Activated CD4-positive, CD25-positive, alpha-beta regulatory T cell treated with anti-CD3 and anti-CD28 coated beads, Interleukin-2, amount 50 U/mL, for 72 hours (primary cell): ENCODE results near the gene AFF3.

Experiments used
- DNase-seq: peaks from one replicate; pipeline ENCODE4 v3.0.0; 2021

Gene AFF3

DNA sequence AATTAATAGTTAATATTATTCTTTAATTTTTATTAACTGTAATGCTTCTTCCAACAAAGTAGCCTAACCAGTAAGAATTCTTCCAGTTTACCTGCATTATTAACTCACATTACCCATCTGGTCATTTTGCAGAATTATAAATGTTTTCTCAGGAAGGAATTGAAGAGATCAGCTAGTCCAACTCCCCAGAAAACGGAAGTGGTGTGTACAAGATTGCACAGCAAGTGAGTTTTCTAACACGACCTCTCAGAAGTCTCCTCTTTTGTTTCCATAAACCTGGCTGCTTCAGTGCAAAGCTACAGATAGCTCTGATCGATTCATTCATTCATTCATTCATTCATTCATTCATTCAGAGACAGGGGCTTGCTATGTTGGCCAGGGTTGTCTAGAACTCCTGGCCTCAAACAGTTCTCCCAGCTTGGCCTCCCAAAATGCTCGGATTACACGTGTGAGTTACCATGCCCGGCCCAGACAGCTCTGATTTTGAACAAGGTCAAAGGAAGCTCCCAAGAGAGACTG is 523.8 kb downstream of the AFF3 start:
- no peak for DNase-seq

DNA sequence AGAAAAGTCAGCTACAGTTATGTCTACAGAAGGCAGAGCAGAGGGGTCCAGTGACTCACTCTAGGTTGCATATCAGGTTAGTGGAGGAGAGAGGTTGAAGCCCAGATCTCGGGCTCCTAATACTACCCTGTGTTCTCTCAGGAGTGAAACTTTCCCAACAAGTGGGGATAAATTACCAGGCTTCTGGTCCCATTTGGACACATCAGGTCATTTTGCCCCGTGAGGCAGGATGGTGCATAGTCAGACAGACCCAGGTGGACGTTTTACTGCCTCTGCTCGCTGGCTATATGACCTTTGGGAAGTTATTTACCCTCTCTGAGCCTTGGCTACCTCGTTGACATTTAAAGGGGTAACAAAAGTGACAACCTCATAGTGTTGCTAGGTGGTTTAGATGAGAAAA is 524.6 kb downstream of the AFF3 start:
- no peak for DNase-seq

DNA sequence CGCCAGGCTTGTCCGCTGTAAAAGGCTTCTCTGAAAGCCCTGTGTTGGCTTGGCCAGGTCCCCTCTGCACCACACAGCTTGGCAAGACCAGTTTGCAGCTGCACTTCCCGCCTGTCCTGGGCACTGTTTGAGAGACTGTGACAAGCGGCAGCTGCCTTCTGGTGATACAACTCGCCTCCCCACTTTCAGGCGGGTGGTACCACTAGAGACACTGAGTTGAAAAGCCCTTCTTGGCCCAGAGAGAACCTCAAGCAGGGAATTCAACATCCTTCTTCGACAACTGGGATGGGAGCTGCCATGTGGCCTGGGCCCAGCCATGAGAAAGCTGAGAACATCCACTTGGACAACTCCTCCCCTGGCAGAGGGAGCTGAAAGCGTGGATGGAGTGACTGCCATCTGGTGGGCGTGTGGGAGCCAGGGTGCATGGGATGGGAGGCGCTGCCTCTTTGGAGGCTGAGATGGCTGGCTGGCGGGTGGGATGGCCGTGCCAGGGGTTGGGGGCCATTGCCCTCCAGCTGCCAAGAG is 527.1 kb downstream of the AFF3 start:
- DNase-seq: no peak

DNA sequence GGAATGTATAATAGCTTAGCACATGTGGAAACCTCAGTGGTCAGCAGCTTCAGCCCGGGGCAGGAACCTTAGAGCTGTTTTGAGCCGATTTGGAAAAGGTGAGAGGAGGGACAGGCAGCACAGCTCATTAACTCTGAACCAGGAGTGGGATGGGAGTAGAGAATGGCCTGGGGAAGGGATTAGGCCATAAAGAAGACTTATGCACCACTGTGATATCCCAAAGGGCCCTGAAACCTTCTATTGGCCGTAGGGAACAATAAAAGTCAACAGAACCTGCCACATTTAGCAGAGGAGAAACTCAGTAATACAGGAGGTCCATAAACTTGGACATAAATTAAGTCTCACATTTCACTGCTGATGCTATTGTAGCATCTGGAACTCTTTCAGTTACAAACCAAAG is 528.4 kb downstream of the AFF3 start:
- no peak for DNase-seq

DNA sequence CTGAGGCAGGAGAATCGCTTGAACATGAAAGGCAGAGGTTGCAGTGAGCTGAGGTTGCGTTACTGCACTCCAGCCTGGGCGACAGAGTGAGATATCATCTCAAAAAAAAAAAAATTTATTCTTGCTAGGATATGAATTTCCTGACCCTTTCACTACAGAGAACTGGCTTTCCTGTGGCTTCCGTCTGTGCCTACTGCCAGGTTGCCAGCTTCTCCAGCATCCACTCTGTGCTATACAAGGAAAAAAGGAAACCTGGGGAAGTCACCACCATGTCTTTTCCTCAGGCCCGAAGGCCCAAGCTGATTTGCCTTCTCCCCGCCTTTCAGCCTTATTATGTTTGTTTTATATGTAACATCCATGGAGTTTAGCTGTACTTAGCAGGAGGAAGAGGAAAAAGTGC is 530.6 kb downstream of the AFF3 start:
- DNase-seq: no peak

DNA sequence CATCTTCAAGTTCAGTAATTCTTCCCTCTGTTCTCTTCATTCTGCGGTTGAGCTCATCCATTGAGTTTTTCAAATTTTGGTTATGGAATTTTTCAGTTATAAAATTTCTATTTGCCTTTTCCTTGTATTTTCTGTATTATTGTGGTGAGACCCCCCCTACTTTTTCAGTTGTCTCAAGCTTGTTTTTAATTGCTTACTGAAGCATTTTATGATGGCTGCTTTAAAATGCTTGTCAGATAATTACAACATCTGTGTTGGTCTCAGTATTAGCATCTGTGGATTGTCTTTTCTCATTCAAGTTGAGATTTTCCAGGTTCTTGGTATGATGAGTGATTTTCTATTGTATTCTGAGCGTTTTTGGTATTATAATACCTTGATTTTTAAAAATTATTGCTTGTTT is 531.4 kb downstream of the AFF3 start:
- no peak for DNase-seq

DNA sequence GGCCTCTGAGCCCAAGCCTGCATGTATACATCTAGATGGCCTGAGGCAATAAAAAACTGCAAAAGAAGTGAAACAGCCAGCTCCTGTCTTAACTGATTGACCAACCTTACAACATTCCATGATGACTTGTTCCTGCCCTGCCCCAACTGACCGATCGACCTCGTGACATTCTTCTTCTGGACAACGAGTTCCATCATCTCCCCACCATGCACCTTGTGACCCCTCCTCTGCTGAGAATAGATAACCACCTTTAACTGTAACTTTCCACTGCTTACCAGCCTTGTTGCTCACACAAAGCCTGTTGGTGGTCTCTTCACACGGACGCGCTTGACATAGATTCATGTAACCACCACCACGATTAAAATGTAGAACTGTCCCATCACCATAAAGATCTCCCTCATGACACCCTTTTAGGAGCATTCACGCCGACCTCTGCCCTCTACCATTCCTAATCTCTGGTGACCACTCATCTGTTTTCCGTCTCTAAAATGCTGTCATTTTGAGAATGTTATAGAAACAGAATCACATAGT is 532.5 kb downstream of the AFF3 start:
- no peak for DNase-seq

DNA sequence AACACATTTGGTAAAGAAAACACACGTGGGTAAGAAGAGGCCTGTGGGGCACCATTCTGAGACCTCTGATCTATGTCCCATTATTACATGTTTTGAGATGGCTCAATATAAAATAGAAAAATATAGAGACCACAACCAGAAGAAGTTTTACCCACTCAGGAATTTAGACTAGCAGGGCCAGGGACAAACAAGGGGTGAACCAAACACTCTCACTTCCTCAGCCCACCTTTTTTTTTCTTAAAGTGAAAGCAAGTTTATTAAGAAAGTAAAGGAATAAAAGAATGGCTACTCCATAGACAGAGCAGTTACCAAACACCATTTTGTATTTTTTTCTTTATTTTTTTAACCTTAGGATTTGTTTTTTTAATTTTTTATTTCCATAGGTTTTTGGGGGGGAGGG is 533.5 kb downstream of the AFF3 start:
- DNase-seq: no peak

DNA sequence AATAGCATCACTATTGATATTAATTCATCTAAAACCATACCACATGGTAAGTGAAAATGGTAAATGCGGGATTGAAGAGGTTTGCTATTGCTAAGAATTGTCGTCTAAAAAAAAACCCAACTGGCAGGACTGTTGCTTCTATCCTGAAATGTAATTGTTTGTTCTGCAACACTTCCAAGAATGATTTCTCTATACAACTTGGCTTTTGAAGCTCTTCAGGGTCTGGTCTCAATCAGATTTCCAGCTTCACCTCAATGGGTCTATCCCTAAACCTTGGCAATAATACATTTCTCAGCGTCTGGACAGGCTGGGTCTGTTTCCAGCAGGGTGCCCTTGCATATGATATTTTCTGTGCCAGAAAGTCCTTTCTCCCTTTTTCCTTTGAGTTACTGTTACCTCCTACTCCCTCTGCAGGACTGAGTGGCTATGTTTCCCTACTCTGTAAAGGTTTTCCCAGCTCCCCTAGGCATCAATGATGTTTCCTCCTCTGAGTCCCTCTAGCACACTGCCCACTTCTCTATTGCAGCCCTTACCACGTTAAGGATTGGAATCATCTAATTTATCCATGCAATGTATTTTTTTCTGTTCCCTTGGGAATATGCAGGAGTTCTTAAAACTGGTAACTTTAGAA is 534.4 kb downstream of the AFF3 start:
- no peak for DNase-seq

DNA sequence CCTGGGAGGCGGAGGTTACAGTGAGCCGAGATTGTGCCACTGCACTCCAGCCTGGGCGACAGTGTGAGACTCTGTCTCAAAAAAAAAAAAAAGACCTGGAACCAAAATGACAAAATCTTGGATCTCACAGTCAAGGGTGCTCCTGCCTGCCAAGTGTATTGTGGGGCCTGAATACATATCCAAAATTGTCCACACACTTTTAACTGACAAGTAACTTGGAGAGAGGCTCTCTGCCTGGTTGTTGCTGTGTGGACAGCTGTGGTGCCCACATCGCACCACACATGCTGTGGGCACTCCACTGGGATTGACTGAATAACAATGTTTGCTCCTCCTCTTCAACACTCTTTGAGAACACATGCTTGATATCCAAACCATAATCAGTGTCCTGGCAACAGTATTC is 534.9 kb downstream of the AFF3 start:
- DNase-seq: no peak

DNA sequence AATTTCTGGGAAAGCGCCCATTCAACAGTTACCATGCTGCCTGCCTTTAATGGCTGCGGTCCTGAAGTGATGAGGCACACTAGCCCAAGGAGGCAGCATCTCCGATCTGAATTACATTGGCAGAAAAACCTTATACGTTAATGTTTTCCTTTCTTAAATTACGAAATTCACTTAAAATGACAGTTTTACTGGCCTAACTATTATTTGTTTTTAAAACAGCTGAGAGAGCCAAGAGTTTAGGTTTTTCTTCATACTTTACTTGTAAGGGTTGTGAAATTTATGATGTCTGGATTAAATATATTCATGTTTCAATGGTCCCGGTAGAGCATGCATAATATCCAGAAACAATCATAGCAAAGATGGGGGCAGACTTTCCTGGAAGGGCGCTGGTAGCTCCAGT is 537.4 kb downstream of the AFF3 start:
- DNase-seq: no peak

DNA sequence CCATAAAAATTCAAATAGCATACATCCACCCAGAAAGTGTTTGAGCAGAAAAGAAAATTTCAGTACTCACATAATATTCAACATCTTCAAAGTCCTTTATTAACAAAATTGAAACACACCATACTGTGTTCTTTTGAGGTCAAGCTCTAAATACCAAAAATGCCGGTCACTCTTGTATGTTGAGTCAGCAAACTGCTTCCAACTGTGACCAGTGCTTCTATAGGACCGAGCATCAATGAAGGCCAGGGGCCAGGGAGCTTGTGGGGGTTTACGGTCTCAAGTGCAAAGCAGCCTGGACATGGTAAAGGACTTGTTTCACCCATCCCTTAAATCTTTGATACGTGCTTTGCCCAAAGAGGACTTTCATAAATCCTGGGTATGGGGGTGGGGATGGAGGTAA is 539.9 kb downstream of the AFF3 start:
- no peak for DNase-seq

DNA sequence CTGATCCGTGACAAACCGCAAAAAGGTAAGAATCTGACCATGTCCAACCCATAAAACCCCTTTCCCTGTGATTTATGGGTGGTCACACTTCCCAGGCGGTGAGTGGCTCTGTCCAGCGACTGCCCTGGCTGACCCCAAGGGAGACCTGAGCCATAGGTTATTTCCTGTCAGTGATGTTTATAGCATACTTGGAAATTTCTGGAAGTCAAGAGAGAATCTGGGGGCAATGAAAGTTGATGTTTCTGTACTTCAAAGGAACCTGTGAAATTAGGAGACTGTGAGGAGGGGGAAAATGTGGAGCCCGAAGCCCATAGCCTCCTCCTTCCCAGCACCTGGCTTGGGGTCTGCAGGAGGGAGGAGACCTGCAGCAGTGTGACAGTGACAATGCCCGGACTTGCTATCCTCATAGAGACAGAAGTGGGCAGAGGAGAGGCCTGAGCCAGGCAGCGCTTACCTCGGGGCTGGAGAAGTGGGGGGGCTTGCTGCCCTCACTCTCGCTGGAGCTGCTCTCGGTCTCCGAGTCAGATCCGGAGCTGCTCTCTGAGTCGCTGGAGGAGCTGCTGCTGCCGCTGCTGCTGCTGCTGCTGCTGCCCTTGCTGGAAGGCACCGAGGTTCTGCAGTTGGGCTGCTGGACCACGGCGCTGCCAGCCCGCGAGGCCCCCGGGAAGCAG is 541.3 kb downstream of the AFF3 start:
- DNase-seq: no peak

DNA sequence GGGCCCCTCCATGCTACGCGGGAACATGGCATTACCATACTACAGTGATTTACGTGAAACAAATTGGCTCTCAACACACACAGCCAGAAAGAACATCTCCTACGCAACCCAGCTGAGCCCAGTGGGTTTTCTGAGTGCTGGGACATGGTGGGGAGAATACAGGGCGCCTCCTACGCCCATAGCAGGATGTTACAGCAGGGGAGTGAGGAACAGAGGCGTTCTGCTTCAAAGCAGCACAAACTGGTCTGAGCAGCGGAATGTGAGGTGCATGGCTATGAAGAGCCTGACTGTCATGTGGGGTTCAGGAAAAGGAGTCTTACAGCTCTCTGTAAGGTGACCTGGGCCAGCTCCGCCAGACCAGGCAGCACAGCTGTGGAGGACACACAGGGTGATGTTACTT is 543.9 kb downstream of the AFF3 start:
- DNase-seq: no peak

DNA sequence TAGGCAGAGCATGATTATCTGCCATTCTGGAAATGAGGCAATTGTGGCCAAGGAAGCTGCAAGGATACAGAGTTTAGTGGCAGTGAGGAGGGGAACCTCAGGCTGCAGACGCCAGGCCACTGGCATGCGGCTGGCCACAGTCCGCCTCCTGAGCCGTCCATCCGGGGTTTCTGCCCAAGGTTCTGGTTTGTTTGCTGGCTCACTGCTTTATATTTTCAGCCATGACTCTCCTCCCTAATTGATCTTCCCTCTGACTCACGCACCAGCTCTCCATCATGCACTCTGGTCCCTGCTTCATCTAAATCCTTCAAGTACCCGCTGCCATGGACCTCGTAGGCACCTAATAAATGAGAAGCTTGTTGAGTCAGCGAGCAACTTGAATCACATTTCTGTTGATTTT is 544.8 kb downstream of the AFF3 start:
- DNase-seq: no peak

DNA sequence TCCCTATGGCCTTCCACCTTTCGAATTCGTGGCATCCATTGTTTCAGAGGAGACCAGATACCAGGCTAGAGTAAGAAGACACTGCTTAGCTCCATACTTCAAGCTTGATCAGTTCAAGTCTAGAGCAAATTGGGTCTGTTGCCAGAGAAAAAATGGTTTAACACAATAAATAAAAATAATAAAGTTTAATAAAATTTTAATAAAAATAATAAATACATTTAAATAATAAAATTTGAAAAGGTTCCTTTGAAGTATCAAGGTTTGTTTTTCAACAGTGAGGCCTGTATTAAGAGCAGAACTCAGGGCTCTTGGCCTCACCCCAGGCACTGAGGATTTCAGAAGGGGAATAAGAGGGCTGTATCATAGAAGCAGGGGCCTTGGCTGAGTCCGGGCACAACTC is 547.0 kb downstream of the AFF3 start:
- no peak for DNase-seq

DNA sequence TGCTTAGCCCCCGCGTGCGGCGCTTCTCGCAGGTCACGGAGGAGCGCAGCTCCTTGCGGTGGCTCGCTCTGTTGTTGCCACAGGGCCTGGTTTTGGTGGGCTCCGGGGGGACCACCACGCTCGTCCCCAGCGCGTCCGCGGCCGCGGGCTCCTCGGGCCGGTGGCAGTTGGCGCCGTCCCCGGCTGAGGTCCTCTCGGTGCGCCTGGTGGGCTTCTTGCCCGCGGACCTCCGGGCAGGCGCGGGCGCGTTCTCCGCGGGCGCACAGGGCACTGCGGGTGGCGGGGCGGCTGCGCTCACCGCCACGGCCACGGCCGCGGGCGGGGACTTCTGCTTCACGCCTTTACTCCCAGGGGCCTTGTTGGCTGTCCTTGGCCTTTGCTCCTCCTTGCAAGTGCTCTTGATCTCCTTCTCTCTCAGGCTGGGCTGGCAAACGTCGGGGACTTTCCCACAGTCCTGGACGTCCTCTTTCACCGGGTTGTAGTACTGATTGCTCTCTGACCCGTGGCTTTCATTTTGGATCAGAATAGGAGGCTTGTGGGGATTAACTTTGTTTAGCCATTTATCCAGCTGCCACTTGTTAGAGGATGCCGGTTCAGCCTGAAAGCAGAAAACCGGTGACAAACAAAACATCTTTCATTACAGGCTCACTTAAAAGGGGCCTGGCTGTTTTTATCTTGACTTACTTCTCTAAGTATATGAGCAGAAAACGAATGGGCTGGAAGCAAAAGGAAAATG is 548.5 kb downstream of the AFF3 start:
- no peak for DNase-seq

DNA sequence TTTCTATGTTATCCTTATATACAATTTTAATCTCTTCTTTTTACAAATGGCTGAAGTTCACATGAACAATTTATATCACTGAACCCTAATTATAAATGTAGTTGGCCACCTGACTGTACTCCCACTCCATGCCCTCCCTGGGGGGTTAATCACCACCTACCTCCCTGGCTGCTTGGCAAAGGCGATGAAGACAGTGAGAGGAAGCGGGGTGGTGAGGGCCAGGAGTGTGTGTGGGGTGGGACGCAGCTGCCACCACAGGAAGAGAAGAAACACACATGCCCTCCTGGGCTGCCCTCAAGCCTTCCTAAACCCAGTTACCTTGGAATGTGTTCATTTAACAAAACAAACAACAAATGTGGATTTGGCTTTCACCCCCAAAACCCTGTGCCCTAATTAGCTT is 565.6 kb downstream of the AFF3 start:
- DNase-seq: no peak

DNA sequence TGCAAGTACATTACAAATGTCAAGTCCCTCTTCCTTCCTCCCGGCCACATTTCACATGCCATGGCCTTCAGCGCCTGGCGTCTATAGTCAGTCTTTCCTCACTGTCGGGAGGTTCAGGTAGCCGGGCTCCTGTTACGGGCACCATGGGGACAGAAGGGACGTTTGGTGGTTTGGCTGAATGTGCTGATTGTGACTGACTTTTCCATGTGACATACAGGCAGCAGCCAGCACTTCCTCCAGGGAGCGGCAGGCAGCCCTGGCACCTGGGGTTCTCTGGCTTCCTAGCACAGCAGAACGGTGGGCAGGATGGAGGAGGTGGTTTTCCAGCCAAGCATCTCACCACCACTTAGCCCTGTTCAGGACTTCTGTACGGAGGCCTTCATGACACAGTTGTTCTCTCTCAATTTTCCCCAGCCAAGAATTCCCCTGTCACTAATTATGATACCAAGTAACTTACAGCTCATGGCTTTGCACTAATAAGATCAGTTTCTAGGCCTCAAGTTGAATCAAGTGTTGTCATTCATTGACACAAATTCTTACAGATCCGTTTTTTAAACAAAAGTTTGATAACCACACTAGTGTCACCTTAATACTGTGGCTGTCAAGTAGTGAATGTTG is 568.6 kb downstream of the AFF3 start:
- no peak for DNase-seq

DNA sequence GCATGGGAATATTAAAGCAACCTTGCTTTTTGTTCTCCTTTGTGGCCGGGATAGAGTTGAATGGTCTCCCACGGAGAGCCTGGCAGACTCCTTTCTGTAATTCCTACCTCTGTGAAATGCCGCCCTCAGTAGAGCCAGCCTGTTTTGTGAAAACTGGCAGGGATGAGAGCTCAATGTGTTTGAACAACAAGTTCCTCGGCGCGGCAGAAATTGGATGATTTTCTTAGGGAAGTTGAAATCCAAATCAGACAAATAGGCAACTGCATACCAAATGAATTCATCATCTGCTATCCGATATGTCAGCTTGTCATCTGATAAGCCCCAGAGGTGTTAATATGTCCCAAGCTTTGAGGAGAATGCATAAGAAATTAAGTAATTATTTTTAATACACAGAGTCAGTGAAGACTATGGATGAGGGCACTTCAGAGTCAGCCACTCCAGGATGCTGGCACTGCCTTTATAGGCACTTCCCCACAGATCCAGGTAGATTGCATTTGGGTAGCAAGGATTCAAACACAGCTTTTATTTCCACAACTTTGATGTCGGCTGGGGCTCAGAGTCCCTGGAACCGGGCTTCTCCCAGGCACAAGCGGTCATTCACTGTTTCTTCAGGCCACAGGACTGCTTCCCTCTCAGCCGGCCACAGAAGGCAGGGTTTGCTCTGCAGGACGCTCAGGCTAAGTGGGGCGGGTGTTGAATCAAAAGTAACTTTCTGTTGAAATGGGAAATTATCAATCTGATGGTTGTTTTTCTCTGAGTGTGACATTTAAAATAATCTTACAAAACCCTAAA is 569.8 kb downstream of the AFF3 start:
- DNase-seq: no peak

DNA sequence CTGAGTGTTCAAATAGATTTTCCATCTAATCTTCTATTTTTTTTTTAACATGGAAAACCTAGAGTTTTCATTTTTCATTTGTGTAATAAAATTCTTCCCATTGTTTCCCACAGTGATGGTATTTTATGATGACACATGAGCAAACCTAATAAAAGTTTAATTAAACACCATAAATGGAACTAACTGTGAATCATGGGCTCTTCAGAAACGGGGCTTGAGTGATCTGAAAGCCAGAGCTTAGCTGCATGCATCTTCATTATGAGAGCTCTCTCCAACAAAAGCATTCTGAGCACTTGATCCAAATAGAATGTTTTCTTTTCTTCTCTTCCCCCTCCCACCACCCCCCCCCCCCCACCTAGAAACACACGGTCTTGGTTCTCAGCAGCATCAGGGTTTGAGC is 570.4 kb downstream of the AFF3 start:
- no peak for DNase-seq

DNA sequence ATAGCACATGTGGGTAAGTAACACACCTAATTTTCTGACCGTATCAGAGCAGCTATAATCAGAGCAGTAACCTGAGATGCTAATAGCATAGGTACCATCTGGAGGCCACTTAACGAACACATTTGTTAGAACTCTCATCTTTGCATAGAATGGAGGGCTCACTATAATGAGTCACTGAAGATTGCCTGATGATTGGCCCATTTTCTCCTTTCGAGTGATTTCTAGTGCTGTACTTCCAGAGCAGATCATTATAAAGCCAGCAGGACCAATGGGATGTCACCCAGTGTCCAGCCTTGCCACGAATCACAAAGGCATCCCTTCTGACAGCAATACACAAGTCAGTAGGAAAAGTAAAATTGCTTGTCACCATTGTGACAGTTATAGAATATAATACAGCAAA is 570.9 kb downstream of the AFF3 start:
- DNase-seq: no peak
